Activated CD8-positive, alpha-beta memory T cell treated with anti-CD3 and anti-CD28 coated beads for 24 hours (primary cell): ENCODE measurements around the gene SH2D3C.

ENCODE experiments used
- DNase-seq: peaks from one replicate; pipeline ENCODE4 v3.0.0-alpha.2; 2020

The SH2D3C gene

DNA sequence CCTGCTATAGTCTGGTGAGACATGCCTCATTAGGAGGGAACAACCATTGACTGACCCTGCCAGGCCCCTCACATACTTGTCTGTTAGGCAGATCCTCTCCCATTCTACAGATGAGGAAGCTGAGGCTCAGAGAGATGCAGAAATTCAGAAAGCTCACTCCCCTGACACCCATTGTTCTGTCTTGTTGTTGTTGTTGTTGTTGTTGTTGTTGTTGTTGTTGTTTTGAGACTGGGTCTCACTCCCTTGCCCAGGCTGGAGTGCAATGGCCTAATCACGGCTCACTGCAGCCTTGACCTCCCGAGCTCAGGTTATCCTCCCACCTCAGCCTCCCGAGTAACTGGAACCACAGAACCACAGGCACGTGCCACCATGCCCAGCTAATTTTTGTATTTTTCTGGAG lies 84.8 kb downstream of the SH2D3C start:
- no peak for DNase-seq

DNA sequence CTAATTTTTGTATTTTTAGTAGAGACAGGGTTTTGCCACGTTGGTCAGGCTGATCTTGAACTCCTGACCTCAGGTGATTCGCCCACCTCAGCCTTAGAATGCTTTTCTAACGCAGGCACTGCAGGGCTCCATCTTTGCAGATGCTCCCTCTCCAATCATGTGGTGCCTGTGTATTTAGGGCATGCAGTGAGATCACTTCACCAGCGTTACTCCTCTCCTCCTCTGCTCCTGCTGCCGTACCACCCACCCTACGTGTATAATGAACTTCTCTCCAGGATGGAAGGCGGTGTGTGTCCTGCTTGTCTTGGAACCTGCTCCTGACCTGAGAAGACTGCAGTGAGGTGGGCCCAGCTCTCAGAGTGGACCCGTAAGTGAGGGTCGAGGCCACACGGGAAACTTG lies 85.3 kb downstream of the SH2D3C start:
- no peak for DNase-seq

DNA sequence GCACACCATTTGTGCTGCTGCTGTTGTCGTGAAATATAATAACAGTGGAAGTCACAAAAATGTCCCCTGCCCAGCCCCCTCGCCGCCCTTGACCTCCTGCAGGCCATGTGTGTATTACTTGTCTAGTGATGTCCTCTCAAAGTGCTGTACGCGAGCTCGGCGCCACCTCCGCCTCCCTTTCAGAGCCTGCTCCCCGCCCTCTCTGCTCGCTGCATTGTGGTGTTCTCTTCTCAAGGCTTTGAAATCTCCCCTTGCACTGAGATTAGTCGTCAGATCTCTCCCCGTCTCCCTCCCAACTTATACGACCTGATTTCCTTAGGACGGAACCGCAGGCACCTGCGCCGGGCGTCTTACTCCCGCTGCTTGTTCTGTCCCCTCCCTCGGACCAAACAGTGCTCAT lies 86.4 kb downstream of the SH2D3C start:
- DNase-seq = no peak

DNA sequence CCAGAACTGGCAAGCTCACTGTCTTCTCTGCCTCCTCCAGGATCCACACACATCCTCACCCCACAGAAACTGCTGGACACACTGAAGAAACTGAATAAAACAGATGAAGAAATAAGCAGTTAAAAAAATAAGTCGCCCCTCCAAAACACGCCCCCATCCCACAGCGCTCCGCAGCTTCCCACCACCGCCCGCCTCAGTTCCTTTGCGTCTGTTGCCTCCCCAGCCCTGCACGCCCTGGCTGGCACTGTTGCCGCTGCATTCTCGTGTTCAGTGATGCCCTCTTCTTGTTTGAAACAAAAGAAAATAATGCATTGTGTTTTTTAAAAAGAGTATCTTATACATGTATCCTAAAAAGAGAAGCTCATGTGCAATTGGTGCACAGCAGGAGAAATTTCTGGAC lies 87.7 kb downstream of the SH2D3C start:
- no peak for DNase-seq

DNA sequence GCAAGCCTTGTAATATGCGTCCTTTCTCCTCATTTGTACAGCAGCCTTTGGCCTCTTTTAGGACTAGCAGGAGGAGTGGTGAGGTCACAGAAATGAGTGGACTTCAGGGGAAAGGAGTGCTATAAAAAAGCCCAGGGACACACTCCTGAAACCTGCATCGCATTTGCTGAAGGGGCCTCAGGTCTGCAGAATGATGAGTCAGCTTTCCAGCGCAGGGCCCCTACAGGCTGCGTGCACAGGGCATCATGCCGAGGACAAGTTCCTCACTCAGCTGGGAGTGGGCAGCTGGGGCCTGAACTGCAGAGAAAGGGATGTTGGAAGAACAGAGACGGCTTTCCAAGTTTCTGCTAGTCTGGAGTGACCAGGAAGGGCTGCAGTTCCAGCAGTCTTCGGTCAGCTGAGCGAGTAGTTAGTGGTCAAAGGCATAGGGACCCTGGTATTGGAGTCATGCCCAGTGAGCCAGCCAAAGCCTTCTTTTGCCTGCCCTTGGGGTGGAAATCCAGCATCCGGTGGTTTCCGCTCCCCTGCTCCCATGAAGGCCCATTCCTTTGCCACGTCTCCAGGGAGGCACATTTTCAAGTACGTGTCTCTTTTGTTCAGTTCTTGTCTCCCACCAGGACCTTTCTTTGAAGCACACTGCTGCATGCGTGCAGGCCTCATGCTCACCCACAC lies 89.0 kb downstream of the SH2D3C start:
- no peak for DNase-seq
